Kidney (tissue), 14 donors: ENCODE measurements around the gene RAD51B. TPM values are rescaled to one million over a fixed set of nuclear protein-coding genes. Genes with fewer than 3 reads are reported as not detected.

Experiments used
- DNase-seq, 5 donors: peaks; one replicate each; pipeline ENCODE4 v3.0.0-alpha.2; 2013 to 2020
- FAIRE-seq: peaks from 2 replicates; lab custom pipeline; 2012; peaks lifted over from hg19 to GRCh38; lab: Jason Lieb, UNC
- H3K27ac ChIP-seq, 2 donors: one replicate each; pipeline ENCODE4 v1.7.0; 2013; ENCODE audit warnings: low read depth in 2 of 2, low read length in 2 of 2, inconsistent platforms in 1 of 2
- H3K27me3 ChIP-seq: one replicate; pipeline ENCODE4 v1.7.1; 2013; ENCODE audit warnings: low read length, inconsistent platforms; ENCODE audit not compliant: control insufficient read depth, insufficient read depth
- H3K36me3 ChIP-seq, 3 donors: one replicate each; pipeline versions ENCODE4 v1.7.0 to v1.7.1; 2013; ENCODE audit warnings: low read length in 3 of 3, control low read depth in 1 of 3, inconsistent platforms in 1 of 3; ENCODE audit not compliant: insufficient read depth in 3 of 3, control insufficient read depth in 2 of 3
- H3K4me1 ChIP-seq, 3 donors: one replicate each; pipeline versions ENCODE4 v1.7.0 to v1.7.1; 2013; ENCODE audit warnings: low read length in 3 of 3, inconsistent platforms in 1 of 3, low read depth in 1 of 3; ENCODE audit not compliant: control insufficient read depth in 2 of 3, insufficient read depth in 2 of 3
- H3K4me3 ChIP-seq, 3 donors: one replicate each; pipeline versions ENCODE4 v1.7.0 to v1.8.1; 2013; ENCODE audit warnings: low read length in 3 of 3, control low read depth in 1 of 3, inconsistent platforms in 1 of 3
- H3K9ac ChIP-seq, 3 donors: one replicate each; pipeline versions ENCODE4 v1.7.0 to v1.7.1; 2013; ENCODE audit warnings: low read length in 3 of 3, control low read depth in 1 of 3, inconsistent platforms in 1 of 3
- H3K9me3 ChIP-seq, 3 donors: one replicate each; pipeline versions ENCODE4 v1.7.0 to v1.7.1; 2013; ENCODE audit warnings: low read length in 3 of 3, control low read depth in 1 of 3, inconsistent platforms in 1 of 3; ENCODE audit not compliant: control insufficient read depth in 2 of 3, insufficient read depth in 1 of 3
- CTCF ChIP-seq: IDR thresholded peaks from 3 replicates; pipeline ENCODE4 v1.5.1; 2012; ENCODE audit warnings: mild to moderate bottlenecking, moderate library complexity, borderline replicate concordance; ENCODE audit not compliant: insufficient read depth; ENCODE audit errors: extremely low read depth
- intact Hi-C: fragments of 100-400 bp; cut with DNase I; formaldehyde crosslinking; loops from one replicate; pipeline ENCODE4 v1.11.1; 2022
- polyA plus RNA-seq: library from polyadenylated mRNA; stranded (reverse); fragments of 350-450 nt; fragmentation: Illumina TruSeq; extraction: RNeasy Lipid Tissue Mini Kit (QIAGEN cat#74804); gene quantifications from one replicate; pipeline ENCODE4 v1.2.3, GENCODE V29; 2014; ENCODE audit warnings: low read depth, low replicate concordance; ENCODE audit not compliant: insufficient read depth
- total RNA-seq: library from RNA; stranded (reverse); fragmentation: NEBNext Ultra II Directional; extraction: Animal tissue kit (Norgen Biotek cat#: 25700); gene quantifications from one replicate; pipeline ENCODE4 v1.2.1, GENCODE V29; 2021
- donor health status: control.
- donor health status: control.
- donor health status: control.
- donor health status: control.
- donor health status: control.
- donor health status: DM: yes; HTN: yes; CAD: no.
- donor health status: Normal renal cell carcinoma (clear cell type).

The RAD51B gene
- total and polyA plus RNA-seq, 2 donors from 2014 or later = 6.9 to 18.0 TPM

- Histone ChIP-seq H3K27me3 (no peaks in the 10 kb centered on the region), H3K27ac (no peak overlapping the region), H3K4me3 (no peak overlapping the region), H3K36me3 (no peaks in the 10 kb centered on the region), H3K9ac (no peak overlapping the region), H3K9me3 (no peaks in the 10 kb centered on the region), H3K4me1 (no peaks in the 10 kb centered on the region)
- FAIRE-seq = no peak
- intact Hi-C loops = no loop called here
- no peak for DNase-seq
- no peak for TF ChIP-seq CTCF
These were observed 171.0 kb downstream of the RAD51B start for GRCh38 chr14:67990576-67990975.

GRCh38 chr14:67994531-67994930 lies 175.0 kb downstream of the RAD51B start:
- DNase-seq (no peak), FAIRE-seq (no peak)
- Histone ChIP-seq H3K27ac (no peak overlapping the region), H3K4me1 (peaks cover 0 to 5% (median 5%) of the 10 kb centered on the region in 3 donors), H3K4me3 (no peak overlapping the region), H3K9me3 (no peaks in the 10 kb centered on the region), H3K27me3 (no peaks in the 10 kb centered on the region), H3K36me3 (no peaks in the 10 kb centered on the region), H3K9ac (no peak overlapping the region)
- TF ChIP-seq CTCF = no peak
- intact Hi-C loops = no loop called here

- no peaks in the 10 kb centered on the region for H3K9me3 ChIP-seq
- TF ChIP-seq CTCF = no peak
- FAIRE-seq (no peak), DNase-seq (no peak)
- H3K4me1 ChIP-seq = peaks cover 0 to 7% (median 5%) of the 10 kb centered on the region in 3 donors
- no peak overlapping the region for H3K27ac ChIP-seq
- H3K4me3 ChIP-seq = no peak overlapping the region
- no peaks in the 10 kb centered on the region for H3K36me3 ChIP-seq
- intact Hi-C loops = no loop called here
- no peak overlapping the region for H3K9ac ChIP-seq
- H3K27me3 ChIP-seq = no peaks in the 10 kb centered on the region
These were observed 176.7 kb downstream of the RAD51B start for GRCh38 chr14:67996235-67996634.

- intact Hi-C loops = no loop called here
- Histone ChIP-seq H3K4me1 (peaks cover 0 to 7% (median 5%) of the 10 kb centered on the region in 3 donors), H3K9me3 (no peaks in the 10 kb centered on the region), H3K4me3 (no peak overlapping the region), H3K36me3 (no peaks in the 10 kb centered on the region), H3K27me3 (no peaks in the 10 kb centered on the region), H3K27ac (no peak overlapping the region), H3K9ac (no peak overlapping the region)
- DNase-seq (no peak), FAIRE-seq (no peak)
- no peak for TF ChIP-seq CTCF
These were observed 179.3 kb downstream of the RAD51B start for GRCh38 chr14:67998834-67999233.
